Left lung (tissue), 10 donors: ENCODE measurements around the gene MAF. TPM values are rescaled to one million over a fixed set of nuclear protein-coding genes. Genes with fewer than 3 reads are reported as not detected.

Source experiments
- ATAC-seq: fragments of 200-7000 bp; cut with Tn5 transposase; one replicate; pipeline ENCODE4 v1.9.1; 2020; ENCODE audit warnings: moderate library complexity
- DNase-seq, 4 donors: peaks; one replicate each; pipeline ENCODE4 v3.0.0-alpha.2; 2013 to 2020
- H3K27ac ChIP-seq, 2 donors: fragments of 200-600 bp; sonication (generic) in 1 of 2; one replicate each; pipeline versions ENCODE4 v1.5.0 to v1.8.0; 2020 to 2021
- H3K27me3 ChIP-seq, 2 donors: fragments of 200-600 bp; sonication (generic) in 1 of 2; one replicate each; pipeline versions ENCODE4 v1.5.0 to v1.8.0; 2020 to 2021
- H3K36me3 ChIP-seq, 2 donors: fragments of 200-600 bp; sonication (generic) in 1 of 2; one replicate each; pipeline versions ENCODE4 v1.5.0 to v1.8.0; 2020 to 2021
- H3K4me1 ChIP-seq, 2 donors: fragments of 200-600 bp; one replicate each; pipeline ENCODE4 v1.8.0; 2021
- H3K4me3 ChIP-seq, 2 donors: fragments of 200-600 bp; sonication (generic) in 1 of 2; one replicate each; pipeline versions ENCODE4 v1.5.0 to v1.8.0; 2020 to 2021; ENCODE audit warnings: mild to moderate bottlenecking in 1 of 2
- H3K9me3 ChIP-seq, 2 donors: fragments of 200-600 bp; sonication (generic) in 1 of 2; one replicate each; pipeline versions ENCODE4 v1.5.0 to v1.8.0; 2020 to 2021
- intact Hi-C, 2 donors: fragments of 100-400 bp; cut with DNase I; formaldehyde crosslinking; loops; one replicate each; pipeline versions ENCODE4 v1.11.2 to v1.14.2; 2022
- polyA plus RNA-seq, 6 donors: library from polyadenylated mRNA; unstranded; fragments of 120-200 nt; gene quantifications; one replicate each; pipeline ENCODE4 v1.2.1, GENCODE V29; 2013; ENCODE audit not compliant: insufficient read length in 6 of 6
- total RNA-seq, 2 donors: library from RNA; stranded (reverse); fragmentation: NEBNext Ultra II Directional; extraction: Animal tissue kit (Norgen Biotek cat#: 25700); gene quantifications; one replicate each; pipeline ENCODE4 v1.2.1, GENCODE V29; 2021
- TF ChIP-seq, protein P1 (sequence below), 2 donors: fragments of 200-600 bp; sonication (generic) in 1 of 2; IDR thresholded peaks; one replicate each; pipeline versions ENCODE4 v1.5.0 to v1.8.0; 2021; ENCODE audit warnings: antibody characterized with exemption in 2 of 2
- donor health status: DM: no; HTN: yes; CAD: no.
- donor health status: DM: no; HTN: no; CAD: no.

Gene MAF
- total and polyA plus RNA-seq, 8 donors, result 52.2 to 125 (median 101) TPM

DNA sequence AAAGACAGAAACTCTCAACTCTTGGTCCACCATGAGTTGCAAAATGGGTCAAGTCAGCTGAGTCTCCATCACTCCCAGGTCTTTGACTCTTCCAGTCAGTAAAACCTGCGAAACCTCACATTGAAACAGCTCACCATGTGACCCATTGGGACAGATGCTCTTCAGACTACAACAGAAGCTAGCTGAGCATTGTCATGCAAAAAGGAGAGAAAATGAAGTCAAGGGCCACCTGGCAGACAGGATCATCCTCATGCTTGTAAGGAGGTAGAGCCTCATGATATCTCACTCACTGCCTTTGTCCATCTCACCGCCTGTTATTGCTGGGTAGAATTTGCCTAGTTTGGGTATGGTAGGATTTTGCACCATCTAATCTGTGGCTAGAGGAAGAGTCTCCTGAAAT, 50.2 kb downstream of the MAF start:
- Histone ChIP-seq H3K9me3 (no peaks in the 10 kb centered on the region), H3K4me1 (no peaks in the 10 kb centered on the region), H3K27me3 (no peaks in the 10 kb centered on the region), H3K4me3 (no peak overlapping the region), H3K36me3 (no peaks in the 10 kb centered on the region), H3K27ac (no peak overlapping the region)
- TF ChIP-seq, protein P1, sequence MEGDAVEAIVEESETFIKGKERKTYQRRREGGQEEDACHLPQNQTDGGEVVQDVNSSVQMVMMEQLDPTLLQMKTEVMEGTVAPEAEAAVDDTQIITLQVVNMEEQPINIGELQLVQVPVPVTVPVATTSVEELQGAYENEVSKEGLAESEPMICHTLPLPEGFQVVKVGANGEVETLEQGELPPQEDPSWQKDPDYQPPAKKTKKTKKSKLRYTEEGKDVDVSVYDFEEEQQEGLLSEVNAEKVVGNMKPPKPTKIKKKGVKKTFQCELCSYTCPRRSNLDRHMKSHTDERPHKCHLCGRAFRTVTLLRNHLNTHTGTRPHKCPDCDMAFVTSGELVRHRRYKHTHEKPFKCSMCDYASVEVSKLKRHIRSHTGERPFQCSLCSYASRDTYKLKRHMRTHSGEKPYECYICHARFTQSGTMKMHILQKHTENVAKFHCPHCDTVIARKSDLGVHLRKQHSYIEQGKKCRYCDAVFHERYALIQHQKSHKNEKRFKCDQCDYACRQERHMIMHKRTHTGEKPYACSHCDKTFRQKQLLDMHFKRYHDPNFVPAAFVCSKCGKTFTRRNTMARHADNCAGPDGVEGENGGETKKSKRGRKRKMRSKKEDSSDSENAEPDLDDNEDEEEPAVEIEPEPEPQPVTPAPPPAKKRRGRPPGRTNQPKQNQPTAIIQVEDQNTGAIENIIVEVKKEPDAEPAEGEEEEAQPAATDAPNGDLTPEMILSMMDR (IDR thresholded peaks at IDR 0.05), result no peak
- ATAC-seq (no peak), DNase-seq (no peak)
- intact Hi-C loops, result no loop called here

DNA sequence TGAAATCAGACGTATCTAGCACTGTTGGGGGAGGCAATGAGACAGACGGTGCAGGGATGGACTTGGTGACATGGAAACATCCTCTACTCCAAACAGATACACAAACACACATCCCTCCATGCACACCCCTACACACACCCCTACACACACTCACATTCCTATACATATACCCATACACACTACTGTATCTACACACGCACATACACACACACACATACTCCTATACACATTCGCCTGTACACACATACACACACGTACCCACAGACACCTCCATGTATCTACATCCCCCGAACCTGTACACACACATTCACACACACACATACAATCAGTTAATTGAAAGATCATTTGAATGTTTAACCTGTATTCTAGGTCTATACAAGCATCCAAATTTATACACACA, 53.5 kb downstream of the MAF start:
- no peak for ATAC-seq
- no peak for DNase-seq
- intact Hi-C loops, result no loop called here
- Histone ChIP-seq H3K4me1 (no peaks in the 10 kb centered on the region), H3K27me3 (no peaks in the 10 kb centered on the region), H3K36me3 (no peaks in the 10 kb centered on the region), H3K27ac (no peak overlapping the region), H3K4me3 (no peak overlapping the region), H3K9me3 (no peaks in the 10 kb centered on the region)
- TF ChIP-seq, protein P1 (IDR thresholded peaks at IDR 0.05), result no peak
